ENCODE data around the gene CADPS2. TPM values are rescaled to one million over a fixed set of nuclear protein-coding genes. Genes with fewer than 3 reads are reported as not detected.

Gene CADPS2
- total RNA-seq, 2 experiments from 2014 or later, result not detected

- Mint-ChIP-seq H3K4me3 (no peak overlapping the region), H3K9me3 (no peaks in the 10 kb centered on the region), H3K36me3 (ENCODE audit: low read depth) (no peaks in the 10 kb centered on the region), H3K4me1 (ENCODE audit: low read depth) (no peaks in the 10 kb centered on the region), H3K27me3 (no peaks in the 10 kb centered on the region), H3K27ac (no peak overlapping the region)
- ChIA-PET CTCF (no interaction called here), POLR2A (no interaction called here)
- ATAC-seq, result no peak
- no peak for TF ChIP-seq CTCF (IDR thresholded peaks at IDR 0.05)
- intact Hi-C loops (cut with micrococcal nuclease), result no loop called here
- no peak for DNase-seq
Observed at GRCh38 chr7:122507591-122507990, 378.7 kb downstream of the CADPS2 start.

GRCh38 chr7:122492007-122492406 is 394.3 kb downstream of the CADPS2 start:
- no peak overlapping the region for H3K27ac Mint-ChIP-seq
- H3K4me3 Mint-ChIP-seq, result no peak overlapping the region
- DNase-seq, result no peak
- intact Hi-C loops (cut with micrococcal nuclease), result no loop called here
- CTCF ChIA-PET, result no interaction called here
- POLR2A ChIA-PET, result interaction anchor here (0.7 kb wide), 1 partner anchor 169 kb away, joined by 4 read pairs; no protein-coding TSS in a partner anchor
- no peaks in the 10 kb centered on the region for H3K4me1 Mint-ChIP-seq (ENCODE audit: low read depth)
- no peak for TF ChIP-seq CTCF (IDR thresholded peaks at IDR 0.05)
- no peaks in the 10 kb centered on the region for H3K9me3 Mint-ChIP-seq
- no peak for ATAC-seq
- H3K27me3 Mint-ChIP-seq, result no peaks in the 10 kb centered on the region
- H3K36me3 Mint-ChIP-seq (ENCODE audit: low read depth), result no peaks in the 10 kb centered on the region

- ATAC-seq (no peak), DNase-seq (no peak)
- H3K36me3 Mint-ChIP-seq (ENCODE audit: low read depth), result no peaks in the 10 kb centered on the region
- H3K4me1 Mint-ChIP-seq (ENCODE audit: low read depth), result no peaks in the 10 kb centered on the region
- intact Hi-C loops (cut with micrococcal nuclease), result no loop called here
- H3K27me3 Mint-ChIP-seq, result no peaks in the 10 kb centered on the region
- ChIA-PET POLR2A (no interaction called here), CTCF (no interaction called here)
- H3K9me3 Mint-ChIP-seq, result no peaks in the 10 kb centered on the region
- H3K4me3 Mint-ChIP-seq, result no peak overlapping the region
- no peak for TF ChIP-seq CTCF (IDR thresholded peaks at IDR 0.05)
- no peak overlapping the region for H3K27ac Mint-ChIP-seq
Observed at GRCh38 chr7:122488241-122488640, 398.0 kb downstream of the CADPS2 start.

GRCh38 chr7:122487131-122487530 is 399.1 kb downstream of the CADPS2 start:
- intact Hi-C loops (cut with micrococcal nuclease), result no loop called here
- no peak for DNase-seq
- H3K36me3 Mint-ChIP-seq (ENCODE audit: low read depth), result no peaks in the 10 kb centered on the region
- ChIA-PET POLR2A (no interaction called here), CTCF (no interaction called here)
- no peaks in the 10 kb centered on the region for H3K9me3 Mint-ChIP-seq
- no peak overlapping the region for H3K27ac Mint-ChIP-seq
- H3K4me3 Mint-ChIP-seq, result no peak overlapping the region
- no peak for TF ChIP-seq CTCF (IDR thresholded peaks at IDR 0.05)
- H3K27me3 Mint-ChIP-seq, result no peaks in the 10 kb centered on the region
- H3K4me1 Mint-ChIP-seq (ENCODE audit: low read depth), result no peaks in the 10 kb centered on the region
- ATAC-seq, result no peak

- no peak overlapping the region for H3K27ac Mint-ChIP-seq
- ATAC-seq, result no peak
- DNase-seq, result no peak
- no peaks in the 10 kb centered on the region for H3K36me3 Mint-ChIP-seq (ENCODE audit: low read depth)
- H3K4me3 Mint-ChIP-seq, result no peak overlapping the region
- no peaks in the 10 kb centered on the region for H3K4me1 Mint-ChIP-seq (ENCODE audit: low read depth)
- H3K9me3 Mint-ChIP-seq, result no peaks in the 10 kb centered on the region
- no peaks in the 10 kb centered on the region for H3K27me3 Mint-ChIP-seq
- no peak for TF ChIP-seq CTCF (IDR thresholded peaks at IDR 0.05)
- intact Hi-C loops (cut with micrococcal nuclease), result no loop called here
- POLR2A ChIA-PET, result no interaction called here
- CTCF ChIA-PET, result no interaction called here
Observed at GRCh38 chr7:122485856-122486255, 400.4 kb downstream of the CADPS2 start.

Data from activated CD8-positive, alpha-beta T cell treated with anti-CD3 and anti-CD28 coated beads for 36 hours (primary cell).